Osteoblast (primary cell): Measurements from ENCODE around the gene LGALS16. TPM values are rescaled to one million over a fixed set of nuclear protein-coding genes. Genes with fewer than 3 reads are reported as not detected.
"Not testable (repeated sequence)": the region's sequence is repeated elsewhere in the genome, so short reads cannot be mapped to it uniquely, and the experiment has no call there.

Source experiments
- DNase-seq: peaks from one replicate; pipeline ENCODE4 v3.0.0; 2011; ENCODE audit warnings: low spot score, mixed read lengths; ENCODE audit not compliant: insufficient read length; ENCODE audit errors: missing footprints
- H2AFZ ChIP-seq: 2 replicates; pipeline ENCODE4 v1.6.0; 2011; ENCODE audit warnings: mild to moderate bottlenecking, low read length
- H3K27ac ChIP-seq: 2 replicates; pipeline ENCODE4 v1.5.1; 2011; ENCODE audit warnings: mild to moderate bottlenecking, low read depth, low read length, moderate library complexity
- H3K27me3 ChIP-seq: 2 replicates; pipeline ENCODE4 v1.6.0; 2012; ENCODE audit warnings: mild to moderate bottlenecking, control low read depth, inconsistent platforms, low read length, moderate library complexity; ENCODE audit not compliant: insufficient read depth
- H3K36me3 ChIP-seq: 2 replicates; pipeline ENCODE4 v1.5.1; 2011; ENCODE audit warnings: mild to moderate bottlenecking, low read length, control low read depth, moderate library complexity; ENCODE audit not compliant: insufficient read depth
- H3K4me1 ChIP-seq: 2 replicates; pipeline ENCODE4 v1.5.1; 2011; ENCODE audit warnings: mild to moderate bottlenecking, low read length, control low read depth, moderate library complexity; ENCODE audit not compliant: insufficient read depth
- H3K4me2 ChIP-seq: 2 replicates; pipeline ENCODE4 v1.6.0; 2011; ENCODE audit warnings: mild to moderate bottlenecking, low read length; ENCODE audit not compliant: insufficient read depth
- H3K4me3 ChIP-seq: fragments of 200-600 bp; sonication (generic); 3 replicates; pipeline ENCODE4 v1.5.1; 2012; ENCODE audit warnings: mild to moderate bottlenecking, low read length, inconsistent platforms; ENCODE audit not compliant: insufficient read depth
- H3K79me2 ChIP-seq: 2 replicates; pipeline ENCODE4 v1.6.0; 2012; ENCODE audit warnings: mild to moderate bottlenecking, low read length, control low read depth, inconsistent platforms; ENCODE audit not compliant: insufficient read depth
- H3K9me3 ChIP-seq: 2 replicates; pipeline ENCODE4 v1.5.1; 2011; ENCODE audit warnings: low read depth, low read length, control low read depth
- H4K20me1 ChIP-seq: 2 replicates; pipeline ENCODE4 v1.6.0; 2012; ENCODE audit warnings: mild to moderate bottlenecking, low read length, control low read depth; ENCODE audit not compliant: insufficient read depth
- CTCF ChIP-seq: IDR thresholded peaks from 2 replicates; pipeline ENCODE4 v1.5.1; 2011; ENCODE audit warnings: mild to moderate bottlenecking, low read depth, low read length, moderate library complexity; ENCODE audit errors: extremely low read depth
- total RNA-seq: library from RNA; depleted of rRNA; stranded (reverse); fragments of >200 nt; gene quantifications from 2 replicates; pipeline ENCODE4 v1.2.3, GENCODE V29; 2012

LGALS16 gene
- total RNA-seq, 1 donor = not detected

GRCh38 chr19:39647918-39648317, 7.8 kb upstream of the LGALS16 start:
- H3K4me3 ChIP-seq = no peak overlapping the region
- TF ChIP-seq CTCF = no peak
- no peak for DNase-seq
- H3K27ac ChIP-seq = no peak overlapping the region
- no peaks in the 10 kb centered on the region for H3K9me3 ChIP-seq
- no peaks in the 10 kb centered on the region for H4K20me1 ChIP-seq
- H3K4me1 ChIP-seq = no peaks in the 10 kb centered on the region
- H3K27me3 ChIP-seq = no peaks in the 10 kb centered on the region
- H3K36me3 ChIP-seq = no peaks in the 10 kb centered on the region
- no peaks in the 10 kb centered on the region for H3K79me2 ChIP-seq
- no peak overlapping the region for H2AFZ ChIP-seq
- no peak overlapping the region for H3K4me2 ChIP-seq

GRCh38 chr19:39659791-39660190, 4.1 kb downstream of the LGALS16 start:
- DNase-seq = no peak
- Histone ChIP-seq H3K27me3 (no peaks in the 10 kb centered on the region), H3K4me2 (no peak overlapping the region), H2AFZ (no peak overlapping the region), H3K27ac (no peak overlapping the region), H3K4me3 (no peak overlapping the region), H3K4me1 (no peaks in the 10 kb centered on the region), H3K9me3 (no peaks in the 10 kb centered on the region), H3K36me3 (no peaks in the 10 kb centered on the region), H3K79me2 (no peaks in the 10 kb centered on the region), H4K20me1 (no peaks in the 10 kb centered on the region)
- no peak for TF ChIP-seq CTCF

- Histone ChIP-seq H3K27me3 (no peaks in the 10 kb centered on the region), H3K4me3 (no peak overlapping the region), H4K20me1 (no peaks in the 10 kb centered on the region), H3K79me2 (no peaks in the 10 kb centered on the region), H3K27ac (no peak overlapping the region), H3K4me1 (no peaks in the 10 kb centered on the region), H3K36me3 (no peaks in the 10 kb centered on the region), H3K9me3 (no peaks in the 10 kb centered on the region), H3K4me2 (no peak overlapping the region), H2AFZ (no peak overlapping the region)
- TF ChIP-seq CTCF = no peak
- no peak for DNase-seq
Observed at GRCh38 chr19:39660661-39661060, 4.9 kb downstream of the LGALS16 start.

GRCh38 chr19:39661565-39661964, 5.9 kb downstream of the LGALS16 start:
- H3K79me2 ChIP-seq = no peaks in the 10 kb centered on the region
- DNase-seq = no peak
- no peak overlapping the region for H2AFZ ChIP-seq
- H3K4me1 ChIP-seq = no peaks in the 10 kb centered on the region
- H4K20me1 ChIP-seq = no peaks in the 10 kb centered on the region
- H3K4me3 ChIP-seq = no peak overlapping the region
- no peak for TF ChIP-seq CTCF
- no peaks in the 10 kb centered on the region for H3K9me3 ChIP-seq
- no peak overlapping the region for H3K4me2 ChIP-seq
- H3K36me3 ChIP-seq = no peaks in the 10 kb centered on the region
- H3K27me3 ChIP-seq = no peaks in the 10 kb centered on the region
- H3K27ac ChIP-seq = no peak overlapping the region

- not testable (repeated sequence) for H3K4me3 ChIP-seq, H3K4me2 ChIP-seq, H3K27me3 ChIP-seq, DNase-seq, H3K27ac ChIP-seq, H3K9me3 ChIP-seq, H3K4me1 ChIP-seq, H3K79me2 ChIP-seq, H4K20me1 ChIP-seq, H3K36me3 ChIP-seq, H2AFZ ChIP-seq
Observed at GRCh38 chr19:39669860-39670259, 14.1 kb downstream of the LGALS16 start.
